ENCODE results near the gene SKP1. TPM values are rescaled to one million over a fixed set of nuclear protein-coding genes. Genes with fewer than 3 reads are reported as not detected.

The SKP1 gene
- total RNA-seq, 1 donor from 2014 or later: 147 TPM

DNA sequence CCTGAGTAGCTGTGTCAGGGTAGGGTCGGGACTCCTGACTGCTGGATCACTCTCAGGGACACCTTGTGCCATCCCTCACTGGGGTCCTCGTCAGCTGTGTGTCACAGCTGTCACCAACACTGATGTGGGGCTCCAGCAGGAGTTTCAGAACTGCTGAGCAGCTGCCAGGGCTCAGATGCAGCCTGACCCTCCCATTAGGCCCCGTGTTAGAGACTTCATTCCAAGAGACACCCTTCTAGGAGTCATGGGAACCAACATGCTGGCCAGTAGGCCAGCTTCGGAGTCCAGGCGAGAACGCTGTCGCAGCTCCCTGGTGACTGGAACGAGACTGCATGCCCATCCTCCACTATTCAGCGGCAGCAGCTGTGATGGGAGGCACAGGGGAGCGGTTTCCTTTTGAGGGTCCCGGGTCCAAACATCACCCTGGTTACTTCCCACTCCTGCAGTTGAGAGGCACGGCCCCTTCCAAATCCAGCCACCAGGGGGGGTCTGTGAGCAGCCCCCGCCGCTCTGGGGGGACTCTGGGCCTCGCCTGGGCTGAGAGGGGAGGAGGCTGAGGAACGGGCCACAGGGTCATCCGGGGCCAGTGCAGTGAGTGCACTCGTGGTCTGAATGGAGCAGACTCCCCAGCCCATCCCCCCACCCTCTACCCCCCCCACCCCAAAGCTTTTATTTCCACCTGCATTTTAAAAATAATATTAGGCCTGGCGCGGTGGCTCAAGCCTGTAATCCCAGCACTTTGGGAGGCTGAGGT, 74.9 kb downstream of the SKP1 start:
- Histone ChIP-seq H3K4me3 (no peak overlapping the region), H3K27ac (no peak overlapping the region), H3K36me3 (no peaks in the 10 kb centered on the region), H3K27me3 (no peaks in the 10 kb centered on the region), H3K4me1 (no peaks in the 10 kb centered on the region), H3K9me3 (no peaks in the 10 kb centered on the region)
- TF ChIP-seq POLR2A (IDR thresholded peaks at IDR 0.05): no peak
- TF ChIP-seq, protein P1, sequence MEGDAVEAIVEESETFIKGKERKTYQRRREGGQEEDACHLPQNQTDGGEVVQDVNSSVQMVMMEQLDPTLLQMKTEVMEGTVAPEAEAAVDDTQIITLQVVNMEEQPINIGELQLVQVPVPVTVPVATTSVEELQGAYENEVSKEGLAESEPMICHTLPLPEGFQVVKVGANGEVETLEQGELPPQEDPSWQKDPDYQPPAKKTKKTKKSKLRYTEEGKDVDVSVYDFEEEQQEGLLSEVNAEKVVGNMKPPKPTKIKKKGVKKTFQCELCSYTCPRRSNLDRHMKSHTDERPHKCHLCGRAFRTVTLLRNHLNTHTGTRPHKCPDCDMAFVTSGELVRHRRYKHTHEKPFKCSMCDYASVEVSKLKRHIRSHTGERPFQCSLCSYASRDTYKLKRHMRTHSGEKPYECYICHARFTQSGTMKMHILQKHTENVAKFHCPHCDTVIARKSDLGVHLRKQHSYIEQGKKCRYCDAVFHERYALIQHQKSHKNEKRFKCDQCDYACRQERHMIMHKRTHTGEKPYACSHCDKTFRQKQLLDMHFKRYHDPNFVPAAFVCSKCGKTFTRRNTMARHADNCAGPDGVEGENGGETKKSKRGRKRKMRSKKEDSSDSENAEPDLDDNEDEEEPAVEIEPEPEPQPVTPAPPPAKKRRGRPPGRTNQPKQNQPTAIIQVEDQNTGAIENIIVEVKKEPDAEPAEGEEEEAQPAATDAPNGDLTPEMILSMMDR (IDR thresholded peaks at IDR 0.05): peak; percentile 57 to 83 (median 77)
- no peak for DNase-seq (ENCODE audit: extremely low spot score in 2 of 2)
- intact Hi-C loops (cut with DNase I): no loop called here

DNA sequence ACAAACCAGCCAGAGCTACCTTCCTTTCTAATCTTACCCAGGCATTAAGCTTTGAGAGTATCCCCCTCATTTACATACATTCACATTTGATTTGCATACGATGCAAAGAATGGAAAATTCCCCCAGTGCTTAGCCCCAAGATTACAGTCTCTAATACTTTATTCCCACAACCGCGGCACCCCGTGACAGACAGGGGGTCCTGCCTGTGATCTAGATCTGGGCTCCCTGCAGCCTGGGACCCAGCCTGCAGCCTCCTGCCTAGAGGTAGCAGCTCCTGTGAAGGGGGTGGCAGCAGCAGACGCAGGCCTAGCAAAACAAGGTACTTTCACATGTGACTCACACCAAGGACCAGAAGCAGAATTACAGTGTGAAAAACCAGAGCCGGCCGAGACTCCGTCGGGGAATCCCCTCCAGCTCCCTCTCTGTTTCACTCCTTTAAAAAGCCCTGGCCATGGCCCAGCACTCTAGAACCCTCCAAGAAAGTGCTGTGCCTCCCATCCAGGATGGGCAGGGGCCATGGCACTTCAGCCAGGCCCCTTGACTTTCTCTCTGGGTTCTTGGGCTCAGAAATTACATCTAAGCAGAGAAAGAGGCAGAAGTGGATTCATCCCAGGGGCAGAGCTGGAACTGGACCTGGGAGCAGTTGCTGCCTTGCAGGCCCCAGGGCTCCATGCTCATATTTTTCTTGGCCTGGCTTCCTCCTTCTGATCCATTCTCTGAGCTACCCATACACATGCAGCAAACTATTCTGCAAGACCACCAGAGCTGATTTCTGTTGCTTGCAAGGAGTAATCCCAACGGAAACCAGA, 76.3 kb downstream of the SKP1 start:
- Histone ChIP-seq H3K27me3 (no peaks in the 10 kb centered on the region), H3K27ac (no peak overlapping the region), H3K9me3 (no peaks in the 10 kb centered on the region), H3K4me1 (no peaks in the 10 kb centered on the region), H3K4me3 (no peak overlapping the region), H3K36me3 (no peaks in the 10 kb centered on the region)
- TF ChIP-seq POLR2AphosphoS5 (IDR thresholded peaks at IDR 0.05; ENCODE audit: insufficient read depth in 1 of 2, low read depth in 1 of 2) (no peak), POLR2A (IDR thresholded peaks at IDR 0.05) (no peak)
- TF ChIP-seq, protein P1 (IDR thresholded peaks at IDR 0.05): no peak
- no peak for DNase-seq (ENCODE audit: extremely low spot score in 2 of 2)
- intact Hi-C loops (cut with DNase I): no loop called here

DNA sequence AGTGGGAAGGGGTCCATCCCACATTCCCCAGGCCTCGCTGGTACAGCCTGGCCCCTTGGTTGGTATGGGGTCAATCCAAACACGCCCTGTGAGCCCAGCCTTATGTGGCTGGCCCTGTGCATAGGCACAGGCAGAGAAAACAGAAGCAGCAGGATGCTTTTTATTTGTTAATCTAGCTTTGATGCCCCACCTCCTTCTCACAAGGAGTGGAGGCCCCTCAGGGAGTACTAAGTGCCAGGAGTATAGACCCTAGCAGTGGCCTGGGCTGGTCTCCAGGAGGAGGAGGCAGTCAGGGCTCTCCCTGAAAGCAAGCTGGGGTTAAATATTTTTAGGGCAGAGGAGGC, 76.8 kb downstream of the SKP1 start:
- intact Hi-C loops (cut with DNase I): no loop called here

DNA sequence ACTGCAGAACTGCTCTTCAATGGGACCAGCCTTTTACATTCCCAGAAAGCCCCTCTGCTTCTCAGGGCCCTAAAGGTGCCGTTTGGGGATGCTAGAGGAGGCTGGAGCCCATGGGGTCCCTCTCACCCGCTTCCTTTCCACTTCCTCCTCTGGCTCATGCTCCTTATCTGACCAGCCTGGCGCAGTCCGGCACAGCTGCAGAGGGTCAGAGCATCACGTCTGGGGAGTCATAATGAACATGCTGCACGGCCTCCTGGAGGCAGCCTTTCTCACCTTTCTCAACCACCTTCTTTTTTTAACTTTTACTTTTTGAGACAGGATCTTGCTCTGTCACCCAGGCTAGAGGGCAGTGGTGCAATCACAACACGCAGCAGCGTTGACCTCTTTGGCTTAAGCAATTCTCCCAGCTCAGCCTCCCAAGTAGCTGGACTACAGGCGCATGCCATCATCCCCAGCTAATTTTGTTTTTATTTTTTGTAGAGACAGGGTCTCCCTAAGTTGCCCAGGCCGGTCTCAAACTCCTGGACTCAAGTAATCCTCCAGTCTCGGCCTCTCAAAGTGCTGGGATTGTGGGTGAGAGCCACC, 77.4 kb downstream of the SKP1 start:
- Histone ChIP-seq H3K36me3 (no peaks in the 10 kb centered on the region), H3K4me1 (no peaks in the 10 kb centered on the region), H3K27me3 (no peaks in the 10 kb centered on the region), H3K9me3 (no peaks in the 10 kb centered on the region), H3K27ac (no peak overlapping the region), H3K4me3 (no peak overlapping the region)
- intact Hi-C loops (cut with DNase I): no loop called here
- TF ChIP-seq POLR2A (IDR thresholded peaks at IDR 0.05): no peak
- no peak for DNase-seq (ENCODE audit: extremely low spot score in 2 of 2)

More for the DNA sequence above, 76.8 kb downstream of the SKP1 start:
- Histone ChIP-seq H3K27me3 (no peaks in the 10 kb centered on the region), H3K9me3 (no peaks in the 10 kb centered on the region), H3K36me3 (no peaks in the 10 kb centered on the region), H3K4me3 (no peak overlapping the region), H3K4me1 (no peaks in the 10 kb centered on the region), H3K27ac (no peak overlapping the region)
- no peak for TF ChIP-seq POLR2AphosphoS5 (IDR thresholded peaks at IDR 0.05; ENCODE audit: insufficient read depth in 1 of 2, low read depth in 1 of 2)
- TF ChIP-seq POLR2A (IDR thresholded peaks at IDR 0.05): no peak
- TF ChIP-seq, protein P1 (IDR thresholded peaks at IDR 0.05): no peak
- no peak for DNase-seq (ENCODE audit: extremely low spot score in 2 of 2)

Small RNA genes within 50 kb of the gene (microRNA-seq; reads per million reads assigned to microRNA genes)
- not detected for gene MIR3661 (ENCODE audit: borderline number of aligned reads, borderline replicate concordance)

Small RNA genes within 50 kb of the gene (small RNA-seq; reads per million reads assigned to genes)
- gene MIR3661: not detected

Other genes starting within 250 kb of the SKP1 start
- 35.8 TPM for gene C5orf15, start 208.3 kb downstream of the SKP1 start, total RNA-seq
- gene VDAC1, start 172.0 kb downstream of the SKP1 start, total RNA-seq: 95.3 TPM
- 1.7 TPM for gene TCF7, start 62.3 kb downstream of the SKP1 start, total RNA-seq
- 56.2 TPM for gene PPP2CA, start 49.1 kb upstream of the SKP1 start, total RNA-seq
- gene CDKL3, start 190.2 kb upstream of the SKP1 start, total RNA-seq: 1.7 TPM
- gene UBE2B, start 194.6 kb upstream of the SKP1 start, total RNA-seq: 68.3 TPM
- 18.4 TPM for gene CDKN2AIPNL, start 234.9 kb upstream of the SKP1 start, total RNA-seq